CD8-positive, alpha-beta memory T cell (primary cell): ENCODE results near the gene BMPR1B. TPM values are rescaled to one million over a fixed set of nuclear protein-coding genes. Genes with fewer than 3 reads are reported as not detected.

ENCODE experiments used
- CTCF ChIA-PET: fragments of 350-600 bp; sonication (Branson Sonifier 250); formaldehyde crosslinking; loops from one replicate; lab custom pipeline; 2021; ENCODE audit warnings: antibody characterized with exemption; lab: Charles Lee
- POLR2A ChIA-PET: fragments of 350-600 bp; sonication (Branson Sonifier 250); formaldehyde crosslinking; loops from one replicate; lab custom pipeline; 2021; ENCODE audit warnings: antibody characterized with exemption; lab: Charles Lee
- DNase-seq, 5 donors: peaks; one replicate each; pipeline versions ENCODE4 v3.0.0 to v3.0.0-alpha.2; 2020 to 2022; ENCODE audit warnings: mixed read lengths in 1 of 5
- H3K27ac ChIP-seq: one replicate; pipeline ENCODE4 v1.7.0; 2013; ENCODE audit warnings: low read depth, mild to moderate bottlenecking, low read length, moderate library complexity
- H3K27me3 ChIP-seq: 2 replicates; pipeline ENCODE4 v1.7.0; 2013; ENCODE audit warnings: low read length, mild to moderate bottlenecking; ENCODE audit not compliant: insufficient read depth, poor library complexity, severe bottlenecking
- H3K36me3 ChIP-seq: 2 replicates; pipeline ENCODE4 v1.7.0; 2013; ENCODE audit warnings: mild to moderate bottlenecking, low read length, moderate library complexity; ENCODE audit not compliant: insufficient read depth
- H3K4me1 ChIP-seq: 2 replicates; pipeline ENCODE4 v1.7.0; 2013; ENCODE audit warnings: mild to moderate bottlenecking, low read length, moderate library complexity; ENCODE audit not compliant: insufficient read depth
- H3K4me3 ChIP-seq: 2 replicates; pipeline ENCODE4 v1.7.0; 2013; ENCODE audit warnings: mild to moderate bottlenecking, low read length
- H3K9me3 ChIP-seq: 2 replicates; pipeline ENCODE4 v1.7.0; 2013; ENCODE audit warnings: mild to moderate bottlenecking, low read length
- H3K27ac Mint-ChIP-seq, 8 donors: one replicate each; pipeline ENCODE4 v1.8.0; 2020 to 2021; ENCODE audit warnings: mixed read lengths in 8 of 8, mild to moderate bottlenecking in 6 of 8, inconsistent platforms in 3 of 8, moderate library complexity in 3 of 8
- H3K27me3 Mint-ChIP-seq, 2 donors: one replicate each; pipeline ENCODE4 v1.8.0; 2020 to 2021; ENCODE audit warnings: mixed read lengths in 2 of 2, mild to moderate bottlenecking in 1 of 2, moderate library complexity in 1 of 2
- H3K36me3 Mint-ChIP-seq, 3 donors: one replicate each; pipeline ENCODE4 v1.8.0; 2020 to 2021; ENCODE audit warnings: mixed read lengths in 3 of 3, inconsistent platforms in 1 of 3, mild to moderate bottlenecking in 1 of 3
- H3K4me1 Mint-ChIP-seq, 3 donors: one replicate each; pipeline ENCODE4 v1.8.0; 2020 to 2021; ENCODE audit warnings: mixed read lengths in 3 of 3, inconsistent platforms in 1 of 3, mild to moderate bottlenecking in 1 of 3
- H3K4me3 Mint-ChIP-seq, 7 donors: one replicate each; pipeline ENCODE4 v1.8.0; 2020 to 2021; ENCODE audit warnings: mixed read lengths in 7 of 7, mild to moderate bottlenecking in 6 of 7, moderate library complexity in 4 of 7, inconsistent platforms in 2 of 7
- H3K9me3 Mint-ChIP-seq, 5 donors: one replicate each; pipeline ENCODE4 v1.8.0; 2020 to 2022; ENCODE audit warnings: mixed read lengths in 5 of 5, mild to moderate bottlenecking in 3 of 5, moderate library complexity in 2 of 5, inconsistent platforms in 1 of 5
- polyA plus RNA-seq: library from polyadenylated mRNA; unstranded; fragments of 300-500 nt; fragmentation: Illumina TruSeq; gene quantifications from one replicate; pipeline ENCODE4 v1.2.3, GENCODE V29; 2021
- total RNA-seq, 2 experiments: library from RNA; stranded (reverse); gene quantifications; one replicate each; pipeline ENCODE4 v1.2.3, GENCODE V29; 2021

The BMPR1B gene
- total and polyA plus RNA-seq, 3 experiments from 2014 or later, result 0.14 TPM; not detected in 2

DNA sequence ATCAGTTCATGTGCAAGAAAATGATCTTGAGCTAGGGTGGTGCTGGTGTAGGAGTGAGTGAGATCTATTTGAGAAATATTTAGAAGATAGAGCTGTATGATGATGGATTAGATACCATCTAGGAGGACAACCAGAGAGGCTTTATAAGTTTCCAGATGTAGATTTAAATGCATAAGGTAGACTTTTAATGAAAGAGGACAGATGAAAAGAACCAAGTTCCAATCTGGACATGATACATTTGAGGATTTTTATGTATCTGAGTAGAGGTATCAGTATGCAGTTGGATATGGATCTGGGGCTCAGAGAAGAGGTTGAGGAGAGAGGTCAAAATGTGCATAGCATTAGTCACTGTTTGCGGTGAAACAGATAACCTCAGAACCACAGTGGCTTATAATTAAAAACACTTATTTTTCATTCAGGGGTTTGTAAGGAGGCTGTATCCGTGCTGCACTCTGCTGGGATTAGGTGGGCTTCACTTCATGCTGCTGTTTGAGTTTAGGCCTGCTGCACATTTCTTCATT is 348.7 kb downstream of the BMPR1B start:
- ChIA-PET POLR2A (no interaction called here), CTCF (no interaction called here)
- Mint-ChIP-seq H3K36me3 (no peaks in the 10 kb centered on the region), H3K27me3 (peaks cover 0 to 7% of the 10 kb centered on the region in 2 donors), H3K4me3 (no peak overlapping the region), H3K9me3 (no peaks in the 10 kb centered on the region), H3K27ac (no peak overlapping the region), H3K4me1 (no peaks in the 10 kb centered on the region)
- H3K27me3 ChIP-seq, result no peaks in the 10 kb centered on the region
- no peaks in the 10 kb centered on the region for H3K9me3 ChIP-seq
- H3K36me3 ChIP-seq, result no peaks in the 10 kb centered on the region
- H3K4me3 ChIP-seq, result no peak overlapping the region
- H3K4me1 ChIP-seq, result no peaks in the 10 kb centered on the region
- H3K27ac ChIP-seq, result no peak overlapping the region
- no peak for DNase-seq

DNA sequence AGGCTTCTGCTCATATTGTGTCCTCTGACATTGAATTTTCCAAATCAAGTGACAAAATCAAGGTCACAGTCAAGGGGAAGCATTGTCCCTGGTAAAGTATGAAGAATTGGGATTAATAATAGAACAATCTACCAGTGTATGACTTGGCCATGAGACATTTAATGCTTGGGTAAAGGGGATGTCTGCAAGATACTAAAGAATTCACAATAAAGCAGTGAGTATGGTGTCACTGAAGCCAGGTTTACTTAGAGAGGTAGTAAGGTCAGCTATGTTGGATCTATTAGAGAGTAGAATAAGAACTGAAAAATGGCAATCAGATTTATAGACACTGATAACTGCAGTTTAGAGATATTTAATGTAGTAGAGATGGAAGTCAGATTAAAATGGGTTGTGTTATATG is 349.2 kb downstream of the BMPR1B start:
- no peaks in the 10 kb centered on the region for H3K4me1 ChIP-seq
- no peak overlapping the region for H3K27ac Mint-ChIP-seq
- H3K4me3 ChIP-seq, result no peak overlapping the region
- no peaks in the 10 kb centered on the region for H3K36me3 ChIP-seq
- DNase-seq, result no peak
- no peak overlapping the region for H3K27ac ChIP-seq
- no peaks in the 10 kb centered on the region for H3K4me1 Mint-ChIP-seq
- no peaks in the 10 kb centered on the region for H3K9me3 Mint-ChIP-seq
- H3K9me3 ChIP-seq, result no peaks in the 10 kb centered on the region
- H3K36me3 Mint-ChIP-seq, result no peaks in the 10 kb centered on the region
- H3K27me3 Mint-ChIP-seq, result peaks cover 0 to 7% of the 10 kb centered on the region in 2 donors
- no peak overlapping the region for H3K4me3 Mint-ChIP-seq
- CTCF ChIA-PET, result no interaction called here
- no peaks in the 10 kb centered on the region for H3K27me3 ChIP-seq
- POLR2A ChIA-PET, result no interaction called here

DNA sequence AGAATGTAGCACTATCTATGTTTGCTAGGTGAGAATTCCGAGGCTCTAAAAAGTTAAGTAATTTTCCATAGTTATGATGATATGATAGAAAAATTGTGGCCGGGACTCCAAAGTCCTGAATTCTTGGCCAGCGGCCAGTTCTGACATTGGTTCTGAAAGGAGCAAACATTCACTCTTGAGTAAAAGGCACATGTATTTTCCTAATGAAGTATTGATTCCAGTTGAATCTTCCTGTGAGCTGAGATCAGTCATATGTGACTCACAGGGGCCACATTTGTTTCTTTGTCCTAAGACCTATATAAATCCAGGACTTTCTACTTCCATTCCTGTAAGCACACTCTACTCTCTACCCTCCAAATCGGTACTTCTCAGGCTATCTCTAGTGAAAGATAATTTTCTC is 349.9 kb downstream of the BMPR1B start:
- no peak for DNase-seq
- Mint-ChIP-seq H3K4me3 (no peak overlapping the region), H3K9me3 (no peaks in the 10 kb centered on the region), H3K27ac (no peak overlapping the region), H3K27me3 (peaks cover 0 to 7% of the 10 kb centered on the region in 2 donors), H3K4me1 (no peaks in the 10 kb centered on the region), H3K36me3 (no peaks in the 10 kb centered on the region)
- CTCF ChIA-PET, result no interaction called here
- Histone ChIP-seq H3K36me3 (no peaks in the 10 kb centered on the region), H3K4me1 (no peaks in the 10 kb centered on the region), H3K27me3 (no peaks in the 10 kb centered on the region), H3K4me3 (no peak overlapping the region), H3K27ac (no peak overlapping the region), H3K9me3 (no peaks in the 10 kb centered on the region)
- POLR2A ChIA-PET, result no interaction called here

DNA sequence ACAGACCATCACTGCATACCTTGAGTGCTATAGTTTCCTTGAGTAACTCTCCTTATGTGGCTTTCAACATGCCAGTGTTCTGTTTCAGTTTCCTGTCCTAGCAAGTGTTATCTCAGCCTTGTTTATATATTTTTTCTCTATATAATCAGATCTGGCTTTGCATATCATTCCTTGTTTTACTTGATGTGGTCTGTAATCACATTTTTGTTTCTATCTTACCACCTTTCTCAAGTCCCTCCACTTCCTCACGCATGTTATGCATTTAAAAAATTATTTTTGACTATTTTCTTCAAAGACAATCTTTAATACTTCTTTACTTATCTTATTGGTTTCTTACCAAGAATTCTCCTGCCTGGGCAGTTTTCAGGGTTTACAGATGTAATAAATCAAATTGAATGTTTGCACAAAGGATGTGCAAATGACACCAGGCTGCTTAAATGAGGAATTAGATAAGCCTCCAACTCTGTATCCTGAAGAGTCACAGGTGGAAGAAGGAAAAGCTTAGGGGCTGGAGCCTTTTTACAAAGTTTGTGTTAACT is 351.2 kb downstream of the BMPR1B start:
- ChIA-PET CTCF (no interaction called here), POLR2A (no interaction called here)
- Histone ChIP-seq H3K4me1 (no peaks in the 10 kb centered on the region), H3K36me3 (no peaks in the 10 kb centered on the region), H3K27ac (no peak overlapping the region), H3K4me3 (no peak overlapping the region), H3K27me3 (no peaks in the 10 kb centered on the region), H3K9me3 (no peaks in the 10 kb centered on the region)
- no peak overlapping the region for H3K4me3 Mint-ChIP-seq
- H3K36me3 Mint-ChIP-seq, result no peaks in the 10 kb centered on the region
- no peaks in the 10 kb centered on the region for H3K9me3 Mint-ChIP-seq
- no peak for DNase-seq
- H3K4me1 Mint-ChIP-seq, result no peaks in the 10 kb centered on the region
- peaks cover 0 to 7% of the 10 kb centered on the region in 2 donors for H3K27me3 Mint-ChIP-seq
- H3K27ac Mint-ChIP-seq, result no peak overlapping the region

DNA sequence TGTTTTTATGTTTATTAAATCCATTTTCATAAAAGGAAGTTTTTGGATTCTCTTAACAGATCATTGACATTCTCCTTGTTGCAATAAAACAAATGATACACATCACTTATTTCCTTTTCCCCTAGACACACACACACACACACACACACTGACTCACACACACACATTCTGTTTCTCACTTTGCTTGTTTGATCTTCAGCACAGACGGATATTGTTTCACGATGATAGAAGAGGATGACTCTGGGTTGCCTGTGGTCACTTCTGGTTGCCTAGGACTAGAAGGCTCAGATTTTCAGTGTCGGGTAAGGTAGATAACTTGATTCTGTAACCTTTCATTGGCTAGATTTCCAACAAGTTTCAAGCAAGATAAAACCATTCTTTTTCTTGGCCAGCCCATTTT is 356.8 kb downstream of the BMPR1B start:
- Mint-ChIP-seq H3K27me3 (no peaks in the 10 kb centered on the region), H3K4me3 (no peak overlapping the region), H3K27ac (no peak overlapping the region), H3K36me3 (no peaks in the 10 kb centered on the region), H3K4me1 (no peaks in the 10 kb centered on the region), H3K9me3 (no peaks in the 10 kb centered on the region)
- no peak for DNase-seq
- POLR2A ChIA-PET, result no interaction called here
- no peaks in the 10 kb centered on the region for H3K9me3 ChIP-seq
- no peaks in the 10 kb centered on the region for H3K36me3 ChIP-seq
- CTCF ChIA-PET, result no interaction called here
- no peak overlapping the region for H3K27ac ChIP-seq
- H3K27me3 ChIP-seq, result no peaks in the 10 kb centered on the region
- H3K4me1 ChIP-seq, result no peaks in the 10 kb centered on the region
- H3K4me3 ChIP-seq, result no peak overlapping the region

DNA sequence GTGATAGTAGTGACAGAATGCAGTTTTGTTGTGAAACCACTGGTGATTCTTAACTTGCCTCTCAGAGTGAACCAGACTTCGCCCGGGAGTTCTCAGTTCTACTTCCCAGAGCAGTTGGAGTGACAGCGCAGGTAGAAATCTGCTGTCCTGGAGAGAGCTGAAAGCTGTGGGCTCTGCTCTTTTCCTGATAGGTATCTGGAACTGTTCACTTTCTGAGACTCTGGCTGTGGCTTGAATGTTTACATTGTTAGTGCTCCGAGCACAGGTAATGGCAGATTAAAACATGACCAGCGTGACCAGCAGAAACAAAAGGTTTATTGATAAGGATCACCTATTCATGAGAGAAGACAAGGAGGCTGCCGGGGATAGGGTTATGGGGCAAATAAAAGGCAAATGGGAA is 360.7 kb downstream of the BMPR1B start:
- DNase-seq, result no peak
- H3K36me3 Mint-ChIP-seq, result no peaks in the 10 kb centered on the region
- Histone ChIP-seq H3K36me3 (no peaks in the 10 kb centered on the region), H3K4me3 (no peak overlapping the region), H3K27me3 (no peaks in the 10 kb centered on the region), H3K9me3 (no peaks in the 10 kb centered on the region), H3K27ac (no peak overlapping the region), H3K4me1 (no peaks in the 10 kb centered on the region)
- H3K4me1 Mint-ChIP-seq, result no peaks in the 10 kb centered on the region
- H3K9me3 Mint-ChIP-seq, result no peaks in the 10 kb centered on the region
- no peak overlapping the region for H3K4me3 Mint-ChIP-seq
- ChIA-PET POLR2A (no interaction called here), CTCF (no interaction called here)
- no peaks in the 10 kb centered on the region for H3K27me3 Mint-ChIP-seq
- H3K27ac Mint-ChIP-seq, result no peak overlapping the region

- DNase-seq, result no peak
- no peaks in the 10 kb centered on the region for H3K27me3 ChIP-seq
- H3K27ac ChIP-seq, result no peak overlapping the region
- no peak overlapping the region for H3K4me3 ChIP-seq
- H3K4me1 Mint-ChIP-seq, result no peaks in the 10 kb centered on the region
- H3K4me3 Mint-ChIP-seq, result no peak overlapping the region
- no peak overlapping the region for H3K27ac Mint-ChIP-seq
- no peaks in the 10 kb centered on the region for H3K4me1 ChIP-seq
- no peaks in the 10 kb centered on the region for H3K9me3 Mint-ChIP-seq
- ChIA-PET CTCF (no interaction called here), POLR2A (no interaction called here)
- H3K27me3 Mint-ChIP-seq, result peaks cover 0 to 4% of the 10 kb centered on the region in 2 donors
- H3K36me3 Mint-ChIP-seq, result no peaks in the 10 kb centered on the region
- H3K36me3 ChIP-seq, result no peaks in the 10 kb centered on the region
- H3K9me3 ChIP-seq, result no peaks in the 10 kb centered on the region
Observed at GRCh38 chr4:95120456-95120855, 362.7 kb downstream of the BMPR1B start.

DNA sequence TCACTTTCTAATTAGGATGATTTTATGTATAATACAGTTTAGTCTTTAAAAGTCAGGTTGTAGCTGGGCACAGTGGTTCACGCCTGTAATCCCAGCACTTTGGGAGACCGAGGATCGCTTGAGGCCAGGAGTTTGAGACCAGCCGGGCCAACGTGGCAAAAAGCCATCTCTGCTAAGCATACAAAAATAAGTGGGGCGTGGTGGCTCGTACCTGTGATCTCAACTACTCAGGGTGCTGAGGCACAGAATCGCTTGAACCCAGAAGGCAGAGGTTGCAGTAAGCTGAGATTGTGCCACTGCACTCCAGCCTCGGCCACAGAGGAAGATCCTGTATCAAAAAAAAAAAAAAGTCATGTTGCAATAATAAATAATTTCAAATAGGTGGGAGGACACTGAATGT is 364.2 kb downstream of the BMPR1B start:
- Mint-ChIP-seq H3K27me3 (peaks cover 0 to 4% of the 10 kb centered on the region in 2 donors), H3K27ac (no peak overlapping the region), H3K9me3 (no peaks in the 10 kb centered on the region), H3K36me3 (no peaks in the 10 kb centered on the region), H3K4me1 (no peaks in the 10 kb centered on the region), H3K4me3 (no peak overlapping the region)
- no peaks in the 10 kb centered on the region for H3K9me3 ChIP-seq
- H3K4me1 ChIP-seq, result no peaks in the 10 kb centered on the region
- no peak overlapping the region for H3K4me3 ChIP-seq
- DNase-seq, result no peak
- ChIA-PET POLR2A (no interaction called here), CTCF (no interaction called here)
- H3K27ac ChIP-seq, result no peak overlapping the region
- H3K36me3 ChIP-seq, result no peaks in the 10 kb centered on the region
- H3K27me3 ChIP-seq, result no peaks in the 10 kb centered on the region
